ENCODE data around the gene STIP1. TPM values are rescaled to one million over a fixed set of nuclear protein-coding genes. Genes with fewer than 3 reads are reported as not detected.

Gene STIP1
- total RNA-seq, 1 donor from 2014 or later = 200 TPM

Other genes starting within 250 kb of the STIP1 start
- gene NAA40, start 247.2 kb upstream of the STIP1 start, total RNA-seq = 21.2 and 23.2 TPM in 2 replicates
- gene COX8A, start 211.6 kb upstream of the STIP1 start, total RNA-seq = 274 and 289 TPM in 2 replicates
- 77.9 and 78.5 TPM in 2 replicates for gene OTUB1, start 199.7 kb upstream of the STIP1 start, total RNA-seq
- 0.20 and 0.41 TPM in 2 replicates for gene FLRT1, start 150.2 kb upstream of the STIP1 start, total RNA-seq
- gene MACROD1, start 20.1 kb upstream of the STIP1 start, total RNA-seq = 3.4 and 5.1 TPM in 2 replicates
- gene FERMT3, start 20.6 kb downstream of the STIP1 start, total RNA-seq = 1.3 and 1.6 TPM in 2 replicates
- gene TRPT1, start 40.0 kb downstream of the STIP1 start, total RNA-seq = 28.8 and 29.4 TPM in 2 replicates
- gene NUDT22, start 40.1 kb downstream of the STIP1 start, total RNA-seq = 40.2 and 40.7 TPM in 2 replicates
- 23.8 and 25.7 TPM in 2 replicates for gene DNAJC4, start 44.4 kb downstream of the STIP1 start, total RNA-seq
- 30.4 and 36.8 TPM in 2 replicates for gene VEGFB, start 48.4 kb downstream of the STIP1 start, total RNA-seq
- gene FKBP2, start 54.9 kb downstream of the STIP1 start, total RNA-seq = 41.5 and 45.6 TPM in 2 replicates
- 338 and 370 TPM in 2 replicates for gene PPP1R14B, start 60.8 kb downstream of the STIP1 start, total RNA-seq
- gene PLCB3, start 65.4 kb downstream of the STIP1 start, total RNA-seq = 48.7 and 50.9 TPM in 2 replicates
- 43.6 and 46.6 TPM in 2 replicates for gene BAD, start 98.5 kb downstream of the STIP1 start, total RNA-seq
- 46.8 and 48.5 TPM in 2 replicates for gene GPR137, start 99.7 kb downstream of the STIP1 start, total RNA-seq
- gene KCNK4, start 105.1 kb downstream of the STIP1 start, total RNA-seq = 0.52 TPM in 1 of 2 replicates, not detected in the other
- gene CATSPERZ, start 114.2 kb downstream of the STIP1 start, total RNA-seq = not detected in 2 replicates
- 25.0 and 26.3 TPM in 2 replicates for gene ESRRA, start 119.4 kb downstream of the STIP1 start, total RNA-seq
- 130 and 146 TPM in 2 replicates for gene TRMT112, start 131.4 kb downstream of the STIP1 start, total RNA-seq
- 243 and 263 TPM in 2 replicates for gene PRDX5, start 131.9 kb downstream of the STIP1 start, total RNA-seq
- gene CCDC88B, start 154.0 kb downstream of the STIP1 start, total RNA-seq = 1.2 and 1.6 TPM in 2 replicates
- gene RPS6KA4, start 173.0 kb downstream of the STIP1 start, total RNA-seq = 30.7 and 36.2 TPM in 2 replicates

Measured in astrocyte (in vitro differentiated cells and primary cell).